PC-9 (cell line): Measurements from ENCODE around the gene SH3RF2.

Experiments used
- EZH2 ChIP-seq: fragments of 200-600 bp; sonication (generic); IDR thresholded peaks from 2 replicates; pipeline ENCODE4 v1.8.0; 2017; ENCODE audit warnings: antibody characterized with exemption, low read depth
- TF ChIP-seq, protein P1 (sequence below): fragments of 200-600 bp; sonication (generic); conservative IDR thresholded peaks from 2 replicates; pipeline ENCODE4 v1.6.1; 2017; ENCODE audit warnings: mixed run types, antibody characterized with exemption, mild to moderate bottlenecking, moderate library complexity

DNA sequence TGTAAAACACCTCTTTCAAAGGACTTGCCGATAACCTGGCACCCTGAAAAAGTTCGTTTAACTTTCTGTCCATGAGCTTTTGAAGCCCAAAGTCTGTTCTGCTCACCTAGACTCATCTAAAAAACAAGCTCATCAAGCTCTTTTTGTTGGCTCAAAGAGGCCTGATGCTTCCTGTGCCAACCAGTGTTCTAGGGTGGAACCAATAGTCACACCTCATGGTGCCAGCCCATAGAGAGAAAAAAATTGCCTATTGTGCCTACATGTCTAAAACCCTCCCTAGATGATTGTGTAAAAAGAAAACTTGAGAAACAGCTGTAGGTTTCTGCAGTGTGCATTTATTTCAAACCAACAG is 4.7 kb downstream of the SH3RF2 start:
- TF ChIP-seq, protein P1, sequence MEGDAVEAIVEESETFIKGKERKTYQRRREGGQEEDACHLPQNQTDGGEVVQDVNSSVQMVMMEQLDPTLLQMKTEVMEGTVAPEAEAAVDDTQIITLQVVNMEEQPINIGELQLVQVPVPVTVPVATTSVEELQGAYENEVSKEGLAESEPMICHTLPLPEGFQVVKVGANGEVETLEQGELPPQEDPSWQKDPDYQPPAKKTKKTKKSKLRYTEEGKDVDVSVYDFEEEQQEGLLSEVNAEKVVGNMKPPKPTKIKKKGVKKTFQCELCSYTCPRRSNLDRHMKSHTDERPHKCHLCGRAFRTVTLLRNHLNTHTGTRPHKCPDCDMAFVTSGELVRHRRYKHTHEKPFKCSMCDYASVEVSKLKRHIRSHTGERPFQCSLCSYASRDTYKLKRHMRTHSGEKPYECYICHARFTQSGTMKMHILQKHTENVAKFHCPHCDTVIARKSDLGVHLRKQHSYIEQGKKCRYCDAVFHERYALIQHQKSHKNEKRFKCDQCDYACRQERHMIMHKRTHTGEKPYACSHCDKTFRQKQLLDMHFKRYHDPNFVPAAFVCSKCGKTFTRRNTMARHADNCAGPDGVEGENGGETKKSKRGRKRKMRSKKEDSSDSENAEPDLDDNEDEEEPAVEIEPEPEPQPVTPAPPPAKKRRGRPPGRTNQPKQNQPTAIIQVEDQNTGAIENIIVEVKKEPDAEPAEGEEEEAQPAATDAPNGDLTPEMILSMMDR: no peak
- no peak for TF ChIP-seq EZH2
